ENCODE measurements around the gene LACC1.

- TF ChIP-seq POLR2A (IDR thresholded peaks at IDR 0.05; ENCODE audit: low read length) (peak; percentile 43), GATA1 (IDR thresholded peaks at IDR 0.05; ENCODE audit: low read depth, low read length) (no peak)
Measured at GRCh38 chr13:43878892-43879754, 581 bp upstream of the LACC1 start, which contains the start of gene CCDC122.
